ENCODE data around the gene PDE6B. TPM values are rescaled to one million over a fixed set of nuclear protein-coding genes. Genes with fewer than 3 reads are reported as not detected.

PDE6B gene
- total and polyA plus RNA-seq, 2 donors (not counting 1 experiment from before 2014, with no cell fraction given): 2.1 TPM; not detected in 1

DNA sequence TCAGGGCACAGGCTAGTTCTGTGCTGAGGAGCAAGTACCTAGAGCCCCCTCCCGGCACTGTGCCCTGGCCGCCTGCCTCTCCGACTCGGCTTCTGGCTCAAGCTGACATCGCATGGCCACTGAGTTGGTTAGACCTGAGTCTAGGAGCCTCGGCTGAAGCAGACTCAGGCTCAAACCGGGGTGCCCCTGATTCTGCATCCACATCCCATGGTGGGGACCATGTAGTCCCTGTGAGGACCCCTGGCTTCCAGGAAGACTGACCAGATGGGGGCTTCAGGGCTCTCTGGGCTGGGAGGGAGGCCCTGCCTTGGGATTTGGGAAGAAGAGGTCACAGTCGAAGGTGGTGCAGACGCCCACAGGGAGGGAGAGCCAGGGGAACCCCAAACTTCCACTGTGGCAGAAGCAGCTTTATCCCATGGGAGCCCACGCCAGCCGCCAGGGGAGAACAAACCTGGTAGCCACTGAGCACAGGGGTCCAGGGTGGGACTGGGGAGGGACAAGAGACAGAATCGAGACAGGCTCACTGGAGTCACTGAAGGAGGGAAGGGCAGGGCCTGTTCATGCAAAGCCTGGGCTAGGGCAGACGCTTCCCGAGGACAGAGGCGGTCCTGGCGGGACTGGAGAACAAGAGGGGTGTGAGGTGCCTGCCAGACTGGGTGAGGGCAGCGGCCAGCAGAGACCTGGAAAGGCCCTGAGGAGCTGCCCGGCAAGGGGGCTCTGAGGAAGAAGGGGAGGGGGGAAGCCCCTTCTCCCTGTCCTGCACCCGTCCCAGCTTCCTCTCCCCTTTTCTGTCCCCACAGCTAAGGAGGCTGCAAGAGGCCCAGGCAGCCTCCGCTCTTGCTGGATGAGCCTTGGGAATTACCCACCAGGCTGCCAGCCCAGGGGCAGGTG lies 1.1 kb downstream of the PDE6B start:
- no peak for TF ChIP-seq EZH2 (IDR thresholded peaks at IDR 0.05; ENCODE audit: low read length, missing control alignments)
- TF ChIP-seq, protein P1, sequence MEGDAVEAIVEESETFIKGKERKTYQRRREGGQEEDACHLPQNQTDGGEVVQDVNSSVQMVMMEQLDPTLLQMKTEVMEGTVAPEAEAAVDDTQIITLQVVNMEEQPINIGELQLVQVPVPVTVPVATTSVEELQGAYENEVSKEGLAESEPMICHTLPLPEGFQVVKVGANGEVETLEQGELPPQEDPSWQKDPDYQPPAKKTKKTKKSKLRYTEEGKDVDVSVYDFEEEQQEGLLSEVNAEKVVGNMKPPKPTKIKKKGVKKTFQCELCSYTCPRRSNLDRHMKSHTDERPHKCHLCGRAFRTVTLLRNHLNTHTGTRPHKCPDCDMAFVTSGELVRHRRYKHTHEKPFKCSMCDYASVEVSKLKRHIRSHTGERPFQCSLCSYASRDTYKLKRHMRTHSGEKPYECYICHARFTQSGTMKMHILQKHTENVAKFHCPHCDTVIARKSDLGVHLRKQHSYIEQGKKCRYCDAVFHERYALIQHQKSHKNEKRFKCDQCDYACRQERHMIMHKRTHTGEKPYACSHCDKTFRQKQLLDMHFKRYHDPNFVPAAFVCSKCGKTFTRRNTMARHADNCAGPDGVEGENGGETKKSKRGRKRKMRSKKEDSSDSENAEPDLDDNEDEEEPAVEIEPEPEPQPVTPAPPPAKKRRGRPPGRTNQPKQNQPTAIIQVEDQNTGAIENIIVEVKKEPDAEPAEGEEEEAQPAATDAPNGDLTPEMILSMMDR (conservative IDR thresholded peaks at IDR 0.05 in 1 of 2, IDR thresholded peaks at IDR 0.05 in 1 of 2; ENCODE audit: low read depth in 1 of 2, low read length in 2 of 2): no peak
- no peak overlapping the region for H3K27ac ChIP-seq (ENCODE audit: insufficient read depth, low read length)
- H3K79me2 ChIP-seq (ENCODE audit: control insufficient read depth, insufficient read depth, low read length): no peaks in the 10 kb centered on the region
- H4K20me1 ChIP-seq (ENCODE audit: control insufficient read depth, extremely low read depth, insufficient read depth, low read length): no peaks in the 10 kb centered on the region
- no peak overlapping the region for H3K4me3 ChIP-seq (replicated peaks in 1 of 4; ENCODE audit: control extremely low read depth in 1 of 4, insufficient read depth in 1 of 4, low read depth in 3 of 4, low read length in 4 of 4)
- H3K9me3 ChIP-seq (ENCODE audit: control insufficient read depth, insufficient read depth, low read depth, low read length): peaks cover 2% of the 10 kb centered on the region
- no peak overlapping the region for H3K9ac ChIP-seq (ENCODE audit: insufficient read depth, low read length)
- no peaks in the 10 kb centered on the region for H3K4me1 ChIP-seq (ENCODE audit: control insufficient read depth, extremely low read depth, insufficient read depth, low read length)
- no peak overlapping the region for H2AFZ ChIP-seq (ENCODE audit: low read length)
- no peak overlapping the region for H3K4me2 ChIP-seq (ENCODE audit: extremely low read depth, insufficient read depth, low read length)
- no peaks in the 10 kb centered on the region for H3K27me3 ChIP-seq (ENCODE audit: control insufficient read depth, insufficient read depth, low read length)
- no peaks in the 10 kb centered on the region for H3K36me3 ChIP-seq (ENCODE audit: control insufficient read depth, insufficient read depth, low read length)
- DNase-seq (ENCODE audit: low read depth in 2 of 2): no peak

DNA sequence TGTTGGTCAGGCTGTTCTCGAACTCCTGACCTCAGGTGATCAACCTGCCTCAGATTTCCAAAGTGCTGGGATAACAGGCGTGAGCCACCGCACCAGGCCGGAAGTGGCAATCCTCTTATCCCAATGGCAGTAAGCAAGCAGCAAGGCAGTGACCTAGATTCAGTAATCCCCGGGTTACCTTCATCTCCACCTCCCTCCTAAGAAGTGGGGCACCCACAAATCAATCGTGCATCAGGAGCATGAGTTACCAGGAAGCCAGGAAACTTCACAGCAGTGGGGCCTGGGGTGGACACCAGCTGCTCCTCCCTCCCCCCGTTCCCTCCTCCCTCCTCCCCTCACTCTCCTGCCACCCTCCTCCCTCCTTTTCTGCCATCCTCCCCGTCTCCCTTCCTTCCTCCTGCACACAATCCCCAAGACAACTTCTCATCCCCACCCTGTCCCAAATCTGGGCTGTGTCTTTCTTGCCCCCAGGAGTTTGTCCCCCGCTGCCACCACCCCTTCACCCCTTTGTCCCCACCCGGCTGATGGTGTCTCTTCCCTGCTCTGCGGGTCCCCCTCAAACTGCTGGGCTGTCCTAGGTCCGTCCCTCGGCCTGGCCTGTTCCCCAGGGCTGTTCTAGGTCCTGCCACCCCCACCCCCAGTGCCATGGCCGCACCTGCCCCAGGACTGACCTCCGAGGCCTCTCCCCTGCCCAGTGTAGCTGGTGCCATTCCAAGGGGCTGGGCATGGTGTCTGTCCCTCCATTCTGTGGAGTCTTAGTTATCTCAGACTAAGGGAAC lies 2.2 kb downstream of the PDE6B start:
- no peaks in the 10 kb centered on the region for H3K36me3 ChIP-seq (ENCODE audit: control insufficient read depth, insufficient read depth, low read length)
- H3K4me2 ChIP-seq (ENCODE audit: extremely low read depth, insufficient read depth, low read length): no peak overlapping the region
- no peak overlapping the region for H2AFZ ChIP-seq (ENCODE audit: low read length)
- H3K9me3 ChIP-seq (ENCODE audit: control insufficient read depth, insufficient read depth, low read depth, low read length): peaks cover 2% of the 10 kb centered on the region
- no peaks in the 10 kb centered on the region for H3K27me3 ChIP-seq (ENCODE audit: control insufficient read depth, insufficient read depth, low read length)
- H3K27ac ChIP-seq (ENCODE audit: insufficient read depth, low read length): no peak overlapping the region
- no peak overlapping the region for H3K4me3 ChIP-seq (replicated peaks in 1 of 4; ENCODE audit: control extremely low read depth in 1 of 4, insufficient read depth in 1 of 4, low read depth in 3 of 4, low read length in 4 of 4)
- no peak for DNase-seq (ENCODE audit: low read depth in 2 of 2)
- H3K4me1 ChIP-seq (ENCODE audit: control insufficient read depth, extremely low read depth, insufficient read depth, low read length): no peaks in the 10 kb centered on the region
- no peaks in the 10 kb centered on the region for H3K79me2 ChIP-seq (ENCODE audit: control insufficient read depth, insufficient read depth, low read length)
- no peaks in the 10 kb centered on the region for H4K20me1 ChIP-seq (ENCODE audit: control insufficient read depth, extremely low read depth, insufficient read depth, low read length)
- no peak for TF ChIP-seq EZH2 (IDR thresholded peaks at IDR 0.05; ENCODE audit: low read length, missing control alignments)
- TF ChIP-seq, protein P1 (conservative IDR thresholded peaks at IDR 0.05 in 1 of 2, IDR thresholded peaks at IDR 0.05 in 1 of 2; ENCODE audit: low read depth in 1 of 2, low read length in 2 of 2): no peak
- H3K9ac ChIP-seq (ENCODE audit: insufficient read depth, low read length): no peak overlapping the region

DNA sequence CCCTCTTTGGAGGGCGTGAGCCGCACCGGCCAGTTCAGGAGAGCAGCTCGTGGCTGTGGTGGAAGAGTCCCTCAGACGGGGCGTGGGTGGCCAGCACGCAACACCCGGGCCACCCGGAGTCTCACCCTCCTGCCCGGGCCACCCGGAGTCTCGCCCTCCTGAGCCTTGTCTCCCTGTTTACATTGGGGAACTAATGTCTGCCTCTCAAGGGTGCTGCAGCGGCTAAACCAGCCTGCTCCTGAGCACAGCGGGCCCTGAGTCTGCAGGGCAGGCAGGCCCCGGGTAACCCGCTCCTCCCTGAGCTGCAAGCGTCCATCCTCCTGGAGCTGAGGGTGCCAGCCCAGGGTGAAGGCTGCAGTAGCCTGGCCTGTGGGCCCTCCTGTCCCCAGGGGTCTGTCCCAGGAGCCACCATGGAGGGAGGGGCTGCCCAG lies 3.0 kb downstream of the PDE6B start:
- Histone ChIP-seq H4K20me1 (ENCODE audit: control insufficient read depth, extremely low read depth, insufficient read depth, low read length) (no peaks in the 10 kb centered on the region), H3K27me3 (ENCODE audit: control insufficient read depth, insufficient read depth, low read length) (no peaks in the 10 kb centered on the region), H3K9ac (ENCODE audit: insufficient read depth, low read length) (no peak overlapping the region), H3K9me3 (ENCODE audit: control insufficient read depth, insufficient read depth, low read depth, low read length) (no peaks in the 10 kb centered on the region), H3K4me2 (ENCODE audit: extremely low read depth, insufficient read depth, low read length) (no peak overlapping the region), H3K79me2 (ENCODE audit: control insufficient read depth, insufficient read depth, low read length) (no peaks in the 10 kb centered on the region), H3K27ac (ENCODE audit: insufficient read depth, low read length) (no peak overlapping the region), H3K4me1 (ENCODE audit: control insufficient read depth, extremely low read depth, insufficient read depth, low read length) (no peaks in the 10 kb centered on the region), H3K36me3 (ENCODE audit: control insufficient read depth, insufficient read depth, low read length) (no peaks in the 10 kb centered on the region), H2AFZ (ENCODE audit: low read length) (no peak overlapping the region), H3K4me3 (replicated peaks in 1 of 4; ENCODE audit: control extremely low read depth in 1 of 4, insufficient read depth in 1 of 4, low read depth in 3 of 4, low read length in 4 of 4) (no peak overlapping the region)
- TF ChIP-seq, protein P1 (conservative IDR thresholded peaks at IDR 0.05 in 1 of 2, IDR thresholded peaks at IDR 0.05 in 1 of 2; ENCODE audit: low read depth in 1 of 2, low read length in 2 of 2): no peak
- no peak for TF ChIP-seq EZH2 (IDR thresholded peaks at IDR 0.05; ENCODE audit: low read length, missing control alignments)
- no peak for DNase-seq (ENCODE audit: low read depth in 2 of 2)

Data from fibroblast of lung (primary cell).